HCT116 (cell line): ENCODE data around the gene PDE10A. TPM values are rescaled to one million over a fixed set of nuclear protein-coding genes. Genes with fewer than 3 reads are reported as not detected.

Experiments
- ATAC-seq: fragments of 200-7000 bp; cut with Tn5 transposase; 2 replicates; pipeline ENCODE4 v1.9.1; 2020; ENCODE audit warnings: mild to moderate bottlenecking, moderate library complexity
- BruUV-seq: library from RNA; stranded (reverse); fragments of 400-500 nt; replicated peaks from 2 replicates; lab custom pipeline; 2021; lab: Mats Ljungman, UMichigan
- CTCF ChIA-PET: fragments of 300-600 bp; sonication (Branson Sonifier 250); formaldehyde crosslinking; loops from one replicate; lab custom pipeline; 2021; ENCODE audit warnings: antibody characterized with exemption; lab: Charles Lee
- POLR2A ChIA-PET: fragments of 300-600, 350-600 bp; sonication (Branson Sonifier 250); formaldehyde crosslinking; loops from one replicate; lab custom pipeline; 2021; ENCODE audit warnings: antibody characterized with exemption; lab: Charles Lee
- RAD21 ChIA-PET, 2 experiments: fragments of 300-600 bp; sonication (Branson Sonifier 250); formaldehyde crosslinking; loops; one replicate each; lab custom pipeline; 2023; ENCODE audit warnings: low total read pairs in 2 of 2; ENCODE audit not compliant: uncharacterized antibody in 2 of 2, unreplicated experiment in 2 of 2, low non-redundant PET in 1 of 2; lab: Charles Lee
- DNase-seq: peaks from one replicate; pipeline ENCODE4 v3.0.0-alpha.2; 2010; ENCODE audit warnings: low read depth, low spot score
- H2AFZ ChIP-seq: fragments of 200-600 bp; shearing (Covaris generic), sonication (generic); 2 replicates; pipeline ENCODE4 v1.6.1; 2017; ENCODE audit warnings: low read depth, mixed run types, mixed read lengths, antibody characterized with exemption, low read length; ENCODE audit not compliant: poor library complexity, severe bottlenecking
- H3K27ac ChIP-seq: 2 replicates; pipeline ENCODE4 v1.5.1; 2012; ENCODE audit warnings: low read depth, low read length
- H3K27me3 ChIP-seq: fragments of 200-600 bp; sonication (generic); 2 replicates; pipeline ENCODE4 v1.6.1; 2016; ENCODE audit warnings: mixed run types, low read length, mixed read lengths; ENCODE audit not compliant: insufficient read depth
- H3K36me3 ChIP-seq, 2 experiments: fragments of 200-500 bp in 1 of 2; fragments of 200-600 bp in 1 of 2; sonication (Bioruptor generic) in 1 of 2; sonication (generic) in 1 of 2; 2 replicates each; pipeline versions ENCODE4 v1.5.1 to v1.6.1; 2014 to 2016; ENCODE audit warnings: low read length in 2 of 2, inconsistent platforms in 1 of 2, mixed read lengths in 1 of 2, mixed run types in 1 of 2; ENCODE audit not compliant: insufficient read depth in 2 of 2, control insufficient read depth in 1 of 2
- H3K4me1 ChIP-seq, 2 experiments: fragments of 200-600 bp in 1 of 2; sonication (generic) in 1 of 2; 2 replicates each; pipeline versions ENCODE4 v1.5.1 to v1.6.1; 2012 to 2017; ENCODE audit warnings: low read length in 2 of 2, inconsistent platforms in 1 of 2, mild to moderate bottlenecking in 1 of 2, mixed read lengths in 1 of 2, mixed run types in 1 of 2, moderate library complexity in 1 of 2; ENCODE audit not compliant: insufficient read depth in 2 of 2, control insufficient read depth in 1 of 2
- H3K4me2 ChIP-seq: fragments of 200-600 bp; sonication (generic); 2 replicates; pipeline ENCODE4 v1.6.1; 2017; ENCODE audit warnings: mixed run types, low read length, mixed read lengths
- H3K4me3 ChIP-seq, 2 experiments: fragments of 200-600 bp in 1 of 2; sonication (generic) in 1 of 2; replicated peaks in 1 of 2; 2 replicates each; pipeline ENCODE4 v1.5.1; 2011 to 2016; ENCODE audit warnings: low read length in 2 of 2, control low read depth in 1 of 2, low read depth in 1 of 2, mild to moderate bottlenecking in 1 of 2, mixed read lengths in 1 of 2, mixed run types in 1 of 2
- H3K79me2 ChIP-seq: fragments of 200-600 bp; sonication (generic); 2 replicates; pipeline ENCODE4 v1.6.1; 2017; ENCODE audit warnings: mild to moderate bottlenecking, mixed run types, low read length, moderate library complexity, mixed read lengths; ENCODE audit not compliant: insufficient read depth
- H3K9ac ChIP-seq: fragments of 200-600 bp; sonication (generic); 2 replicates; pipeline ENCODE4 v1.6.1; 2016; ENCODE audit warnings: low read length, mixed read lengths
- H3K9me2 ChIP-seq: fragments of 200-600 bp; sonication (generic), shearing (Covaris generic); 2 replicates; pipeline ENCODE4 v1.6.1; 2017; ENCODE audit warnings: mixed run types, mild to moderate bottlenecking, moderate library complexity; ENCODE audit not compliant: insufficient read depth
- H3K9me3 ChIP-seq, 2 experiments: fragments of 200-500 bp in 1 of 2; fragments of 200-600 bp in 1 of 2; sonication (Bioruptor generic) in 1 of 2; sonication (generic) in 1 of 2; 2 replicates each; pipeline ENCODE4 v1.6.1; 2014 to 2017; ENCODE audit warnings: low read length in 2 of 2, mixed read lengths in 2 of 2, inconsistent platforms in 1 of 2, low read depth in 1 of 2, mild to moderate bottlenecking in 1 of 2, mixed run types in 1 of 2, moderate library complexity in 1 of 2; ENCODE audit not compliant: control insufficient read depth in 1 of 2, insufficient read depth in 1 of 2
- H4K20me1 ChIP-seq: fragments of 200-600 bp; sonication (generic), shearing (Covaris generic); 2 replicates; pipeline ENCODE4 v1.6.1; 2017; ENCODE audit warnings: mixed run types, mild to moderate bottlenecking, moderate library complexity; ENCODE audit not compliant: insufficient read depth
- EGR1 ChIP-seq: IDR thresholded peaks from 2 replicates; pipeline ENCODE4 v1.6.1; 2012; ENCODE audit warnings: low read depth
- ELF1 ChIP-seq: IDR thresholded peaks from 2 replicates; pipeline ENCODE4 v1.6.1; 2012; ENCODE audit warnings: low read depth, borderline replicate concordance
- EZH2phosphoT487 ChIP-seq: fragments of 200-600 bp; IDR thresholded peaks from 2 replicates; pipeline ENCODE4 v1.6.1; 2018; ENCODE audit warnings: antibody characterized with exemption, borderline replicate concordance
- FOSL1 ChIP-seq: IDR thresholded peaks from 2 replicates; pipeline ENCODE4 v1.6.1; 2012; ENCODE audit warnings: low read depth
- JUND ChIP-seq: IDR thresholded peaks from 2 replicates; pipeline ENCODE4 v1.6.1; 2012
- POLR2A ChIP-seq: IDR thresholded peaks from 2 replicates; pipeline ENCODE4 v1.7.0; 2011; ENCODE audit warnings: borderline replicate concordance; ENCODE audit not compliant: insufficient read depth, insufficient read length; ENCODE audit errors: extremely low read depth
- POLR2AphosphoS5 ChIP-seq: IDR thresholded peaks from 2 replicates; pipeline ENCODE4 v1.6.1; 2011; ENCODE audit warnings: mild to moderate bottlenecking, low read depth, low read length, moderate library complexity
- RAD21 ChIP-seq: IDR thresholded peaks from 2 replicates; pipeline ENCODE4 v1.6.1; 2012; ENCODE audit warnings: low read depth, mild to moderate bottlenecking
- SIN3A ChIP-seq: IDR thresholded peaks from 2 replicates; pipeline ENCODE4 v1.6.1; 2012; ENCODE audit warnings: low read depth
- SP1 ChIP-seq: IDR thresholded peaks from 2 replicates; pipeline ENCODE4 v1.6.1; 2012; ENCODE audit warnings: low read depth
- SRF ChIP-seq: IDR thresholded peaks from 2 replicates; pipeline ENCODE4 v1.6.1; 2012; ENCODE audit warnings: low read depth
- ZFX ChIP-seq: fragments of 450-650 bp; IDR thresholded peaks from 2 replicates; pipeline ENCODE4 v1.6.1; 2017
- ZNF274 ChIP-seq: fragments of 200-500 bp; sonication (Bioruptor generic); IDR thresholded peaks from 2 replicates; pipeline ENCODE4 v1.6.1; 2014; ENCODE audit warnings: mild to moderate bottlenecking, low read depth, low read length, inconsistent platforms
- intact Hi-C: fragments of 100-400 bp; cut with micrococcal nuclease; formaldehyde crosslinking; loops from 2 replicates; pipeline ENCODE4 v1.10.0; 2022
- total RNA-seq: library from RNA; stranded (reverse); gene quantifications from one replicate; pipeline ENCODE4 v1.2.1, GENCODE V29; 2021; ENCODE audit not compliant: unreplicated experiment
- TF ChIP-seq, protein P1 (sequence below): IDR thresholded peaks from 2 replicates; pipeline ENCODE4 v1.6.1; 2012
- TF ChIP-seq, protein P2 (sequence below): IDR thresholded peaks from 2 replicates; pipeline ENCODE4 v1.6.1; 2011; ENCODE audit warnings: mild to moderate bottlenecking, low read length, moderate library complexity; ENCODE audit not compliant: insufficient replicate concordance; ENCODE audit errors: extremely low read depth
- TF ChIP-seq, protein P3 (sequence below): IDR thresholded peaks from 2 replicates; pipeline ENCODE4 v1.6.1; 2012; ENCODE audit warnings: low read depth

The PDE10A gene
- total RNA-seq, 1 experiment from 2014 or later: 0.37 TPM

DNA sequence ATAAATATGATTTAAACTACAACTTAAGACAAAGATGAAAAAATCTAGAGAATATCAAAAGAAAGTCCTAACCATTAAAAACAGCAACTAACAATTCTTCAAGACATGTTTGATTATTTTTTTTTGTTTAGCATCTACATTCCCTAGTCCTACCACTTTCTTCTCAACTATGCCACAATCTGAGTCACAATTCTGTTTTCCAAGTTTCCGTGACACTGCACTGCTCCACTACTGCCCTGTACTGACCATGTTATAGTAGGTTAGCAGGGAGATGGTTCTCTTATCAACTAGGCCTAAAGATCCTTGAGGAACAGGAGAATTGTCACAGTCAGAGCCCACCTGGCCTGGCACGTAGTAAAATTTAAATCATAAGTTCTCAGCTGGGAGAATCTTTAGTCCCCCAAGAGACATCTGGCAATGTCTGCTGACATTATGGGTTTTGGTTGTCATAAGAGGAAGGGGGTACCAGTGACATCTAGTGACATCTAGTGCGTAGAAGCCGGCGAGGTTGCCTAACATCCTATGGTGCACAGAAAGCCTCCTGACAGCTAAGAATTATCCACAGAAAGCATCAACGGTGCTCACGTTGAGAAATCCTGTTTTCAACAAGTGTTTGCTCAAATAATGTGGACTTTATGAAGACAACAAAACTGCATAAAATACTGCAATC lies 100.5 kb downstream of the PDE10A start:
- Histone ChIP-seq H3K36me3 (no peaks in the 10 kb centered on the region), H3K9me3 (no peaks in the 10 kb centered on the region), H4K20me1 (no peaks in the 10 kb centered on the region), H3K9me2 (no peaks in the 10 kb centered on the region), H3K27ac (no peak overlapping the region), H3K79me2 (no peaks in the 10 kb centered on the region), H3K27me3 (no peaks in the 10 kb centered on the region), H3K4me3 (no peak overlapping the region), H2AFZ (no peak overlapping the region), H3K9ac (no peak overlapping the region), H3K4me2 (no peak overlapping the region), H3K4me1 (no peaks in the 10 kb centered on the region)
- RAD21 ChIA-PET: no interaction called here
- POLR2A ChIA-PET: no interaction called here
- intact Hi-C loops: no loop called here
- DNase-seq (no peak), ATAC-seq (no peak)
- CTCF ChIA-PET: no interaction called here
- TF ChIP-seq, protein P1, sequence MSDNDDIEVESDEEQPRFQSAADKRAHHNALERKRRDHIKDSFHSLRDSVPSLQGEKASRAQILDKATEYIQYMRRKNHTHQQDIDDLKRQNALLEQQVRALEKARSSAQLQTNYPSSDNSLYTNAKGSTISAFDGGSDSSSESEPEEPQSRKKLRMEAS: no peak
- TF ChIP-seq SRF: no peak
- no peak for TF ChIP-seq EGR1
- no peak for TF ChIP-seq EZH2phosphoT487
- no peak for TF ChIP-seq ZFX
- TF ChIP-seq POLR2A: no peak
- no peak for TF ChIP-seq JUND
- no peak for TF ChIP-seq FOSL1
- TF ChIP-seq ELF1: no peak
- BruUV-seq: no TSS peak

DNA sequence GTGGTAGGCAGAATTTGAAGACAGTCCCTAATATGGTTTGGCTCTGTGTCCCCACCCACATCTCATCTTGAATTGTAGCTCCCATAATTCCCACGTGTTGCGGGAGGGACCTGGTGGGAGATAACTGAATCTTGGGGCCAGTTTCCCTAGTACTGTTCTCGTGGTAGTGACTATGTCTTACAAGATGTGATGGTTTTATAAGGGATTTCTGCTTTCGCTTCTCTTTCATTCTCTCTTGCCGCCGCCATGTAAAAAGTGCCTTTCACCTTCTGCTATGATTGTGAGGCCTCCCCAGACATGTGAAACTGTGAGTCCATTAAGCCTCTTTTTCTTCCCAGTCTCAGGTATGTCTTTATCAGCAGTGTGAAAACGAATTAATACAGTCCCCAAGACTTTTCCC lies 103.4 kb downstream of the PDE10A start:
- ChIA-PET CTCF (no interaction called here), POLR2A (no interaction called here), RAD21 (no interaction called here)
- Histone ChIP-seq H3K36me3 (no peaks in the 10 kb centered on the region), H3K9ac (no peak overlapping the region), H3K4me1 (no peaks in the 10 kb centered on the region), H3K27me3 (no peaks in the 10 kb centered on the region), H3K9me2 (no peaks in the 10 kb centered on the region), H4K20me1 (no peaks in the 10 kb centered on the region), H3K4me3 (no peak overlapping the region), H3K27ac (no peak overlapping the region), H3K79me2 (no peaks in the 10 kb centered on the region), H2AFZ (no peak overlapping the region), H3K9me3 (no peaks in the 10 kb centered on the region), H3K4me2 (no peak overlapping the region)
- intact Hi-C loops: no loop called here
- no TSS peak for BruUV-seq
- ATAC-seq (no peak), DNase-seq (no peak)
- TF ChIP-seq FOSL1 (no peak), ELF1 (no peak), SP1 (no peak), EZH2phosphoT487 (no peak), ZNF274 (no peak), ZFX (no peak), SIN3A (no peak), POLR2AphosphoS5 (no peak), RAD21 (no peak)
- TF ChIP-seq, protein P2, sequence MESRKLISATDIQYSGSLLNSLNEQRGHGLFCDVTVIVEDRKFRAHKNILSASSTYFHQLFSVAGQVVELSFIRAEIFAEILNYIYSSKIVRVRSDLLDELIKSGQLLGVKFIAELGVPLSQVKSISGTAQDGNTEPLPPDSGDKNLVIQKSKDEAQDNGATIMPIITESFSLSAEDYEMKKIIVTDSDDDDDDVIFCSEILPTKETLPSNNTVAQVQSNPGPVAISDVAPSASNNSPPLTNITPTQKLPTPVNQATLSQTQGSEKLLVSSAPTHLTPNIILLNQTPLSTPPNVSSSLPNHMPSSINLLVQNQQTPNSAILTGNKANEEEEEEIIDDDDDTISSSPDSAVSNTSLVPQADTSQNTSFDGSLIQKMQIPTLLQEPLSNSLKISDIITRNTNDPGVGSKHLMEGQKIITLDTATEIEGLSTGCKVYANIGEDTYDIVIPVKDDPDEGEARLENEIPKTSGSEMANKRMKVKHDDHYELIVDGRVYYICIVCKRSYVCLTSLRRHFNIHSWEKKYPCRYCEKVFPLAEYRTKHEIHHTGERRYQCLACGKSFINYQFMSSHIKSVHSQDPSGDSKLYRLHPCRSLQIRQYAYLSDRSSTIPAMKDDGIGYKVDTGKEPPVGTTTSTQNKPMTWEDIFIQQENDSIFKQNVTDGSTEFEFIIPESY: no peak
- TF ChIP-seq, protein P3, sequence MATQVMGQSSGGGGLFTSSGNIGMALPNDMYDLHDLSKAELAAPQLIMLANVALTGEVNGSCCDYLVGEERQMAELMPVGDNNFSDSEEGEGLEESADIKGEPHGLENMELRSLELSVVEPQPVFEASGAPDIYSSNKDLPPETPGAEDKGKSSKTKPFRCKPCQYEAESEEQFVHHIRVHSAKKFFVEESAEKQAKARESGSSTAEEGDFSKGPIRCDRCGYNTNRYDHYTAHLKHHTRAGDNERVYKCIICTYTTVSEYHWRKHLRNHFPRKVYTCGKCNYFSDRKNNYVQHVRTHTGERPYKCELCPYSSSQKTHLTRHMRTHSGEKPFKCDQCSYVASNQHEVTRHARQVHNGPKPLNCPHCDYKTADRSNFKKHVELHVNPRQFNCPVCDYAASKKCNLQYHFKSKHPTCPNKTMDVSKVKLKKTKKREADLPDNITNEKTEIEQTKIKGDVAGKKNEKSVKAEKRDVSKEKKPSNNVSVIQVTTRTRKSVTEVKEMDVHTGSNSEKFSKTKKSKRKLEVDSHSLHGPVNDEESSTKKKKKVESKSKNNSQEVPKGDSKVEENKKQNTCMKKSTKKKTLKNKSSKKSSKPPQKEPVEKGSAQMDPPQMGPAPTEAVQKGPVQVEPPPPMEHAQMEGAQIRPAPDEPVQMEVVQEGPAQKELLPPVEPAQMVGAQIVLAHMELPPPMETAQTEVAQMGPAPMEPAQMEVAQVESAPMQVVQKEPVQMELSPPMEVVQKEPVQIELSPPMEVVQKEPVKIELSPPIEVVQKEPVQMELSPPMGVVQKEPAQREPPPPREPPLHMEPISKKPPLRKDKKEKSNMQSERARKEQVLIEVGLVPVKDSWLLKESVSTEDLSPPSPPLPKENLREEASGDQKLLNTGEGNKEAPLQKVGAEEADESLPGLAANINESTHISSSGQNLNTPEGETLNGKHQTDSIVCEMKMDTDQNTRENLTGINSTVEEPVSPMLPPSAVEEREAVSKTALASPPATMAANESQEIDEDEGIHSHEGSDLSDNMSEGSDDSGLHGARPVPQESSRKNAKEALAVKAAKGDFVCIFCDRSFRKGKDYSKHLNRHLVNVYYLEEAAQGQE: no peak
